DND-41 (cell line): ENCODE measurements around the gene CABP1.

Experiments
- EZH2 ChIP-seq: IDR thresholded peaks from 3 replicates; pipeline ENCODE4 v1.6.1; 2012; ENCODE audit warnings: borderline replicate concordance, low read depth, mild to moderate bottlenecking, moderate library complexity, low read length, inconsistent platforms; ENCODE audit not compliant: severe bottlenecking
- TF ChIP-seq, protein P1 (sequence below): IDR thresholded peaks from 2 replicates; pipeline ENCODE4 v1.5.1; 2012; ENCODE audit warnings: borderline replicate concordance, low read length, moderate library complexity, mild to moderate bottlenecking; ENCODE audit not compliant: poor library complexity, severe bottlenecking; ENCODE audit errors: extremely low read depth

DNA sequence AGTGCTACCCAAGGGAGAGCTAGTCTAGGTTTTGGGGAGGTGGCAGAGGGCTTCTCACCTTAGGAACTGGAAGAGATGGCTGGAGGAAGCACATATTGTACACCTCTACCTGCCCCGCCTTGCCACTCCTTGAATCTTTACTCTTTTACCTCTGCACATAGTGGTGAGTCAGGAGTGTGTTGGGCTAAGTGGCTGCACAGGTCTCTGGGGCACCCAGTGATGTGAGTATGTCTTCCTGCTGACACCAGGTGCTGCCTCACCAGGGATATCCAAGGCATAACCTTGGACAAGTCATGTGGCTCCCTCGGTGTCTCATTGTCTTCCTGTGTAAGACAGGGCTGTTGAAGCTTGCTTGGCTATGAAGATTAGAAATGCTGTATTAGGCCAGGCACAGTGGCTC, 19.8 kb upstream of the CABP1 start:
- TF ChIP-seq, protein P1, sequence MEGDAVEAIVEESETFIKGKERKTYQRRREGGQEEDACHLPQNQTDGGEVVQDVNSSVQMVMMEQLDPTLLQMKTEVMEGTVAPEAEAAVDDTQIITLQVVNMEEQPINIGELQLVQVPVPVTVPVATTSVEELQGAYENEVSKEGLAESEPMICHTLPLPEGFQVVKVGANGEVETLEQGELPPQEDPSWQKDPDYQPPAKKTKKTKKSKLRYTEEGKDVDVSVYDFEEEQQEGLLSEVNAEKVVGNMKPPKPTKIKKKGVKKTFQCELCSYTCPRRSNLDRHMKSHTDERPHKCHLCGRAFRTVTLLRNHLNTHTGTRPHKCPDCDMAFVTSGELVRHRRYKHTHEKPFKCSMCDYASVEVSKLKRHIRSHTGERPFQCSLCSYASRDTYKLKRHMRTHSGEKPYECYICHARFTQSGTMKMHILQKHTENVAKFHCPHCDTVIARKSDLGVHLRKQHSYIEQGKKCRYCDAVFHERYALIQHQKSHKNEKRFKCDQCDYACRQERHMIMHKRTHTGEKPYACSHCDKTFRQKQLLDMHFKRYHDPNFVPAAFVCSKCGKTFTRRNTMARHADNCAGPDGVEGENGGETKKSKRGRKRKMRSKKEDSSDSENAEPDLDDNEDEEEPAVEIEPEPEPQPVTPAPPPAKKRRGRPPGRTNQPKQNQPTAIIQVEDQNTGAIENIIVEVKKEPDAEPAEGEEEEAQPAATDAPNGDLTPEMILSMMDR = no peak
- TF ChIP-seq EZH2 = no peak
